ENCODE data around the gene CSMD2.

The CSMD2 gene

GRCh38 chr1:33819290-33819912, 345.6 kb downstream of the CSMD2 start:
- Histone ChIP-seq H3K4me3 (ENCODE audit: low read depth, low read length) (no peak overlapping the region), H3K27ac (ENCODE audit: low read depth, low read length) (no peak overlapping the region), H3K9ac (ENCODE audit: low read depth, low read length) (no peak overlapping the region), H3K4me1 (ENCODE audit: control insufficient read depth, insufficient read depth, low read length) (no peaks in the 10 kb centered on the region), H3K9me3 (ENCODE audit: control insufficient read depth, insufficient read depth, low read length) (no peaks in the 10 kb centered on the region), H3K36me3 (ENCODE audit: control insufficient read depth, insufficient read depth, low read length) (peaks cover 5% of the 10 kb centered on the region; the same call in 1 of the 2 replicates), H3K27me3 (ENCODE audit: control insufficient read depth, insufficient read depth, low read length) (no peaks in the 10 kb centered on the region)

DNA sequence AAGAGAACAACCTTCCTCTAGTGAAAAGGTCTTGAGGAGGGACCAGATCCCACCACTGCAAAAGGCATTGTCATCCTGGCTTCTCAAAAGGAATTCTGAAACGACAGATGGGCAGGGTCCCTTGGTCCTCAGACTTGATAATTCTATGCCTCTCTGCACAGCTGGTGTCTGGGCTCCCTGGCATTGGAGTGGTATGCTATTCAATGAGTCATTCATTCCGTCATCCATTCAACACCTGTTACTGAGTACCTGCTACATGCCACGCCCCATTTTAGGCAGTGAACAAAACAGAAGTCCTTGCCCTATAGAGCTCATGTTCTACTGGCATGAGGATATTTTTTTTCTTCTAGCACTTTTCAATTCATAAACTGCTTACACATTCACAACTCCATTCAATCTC, 347.0 kb downstream of the CSMD2 start:
- H3K36me3 ChIP-seq (ENCODE audit: control insufficient read depth, insufficient read depth, low read length) = peaks cover 5% of the 10 kb centered on the region; the same call in 1 of the 2 replicates
- no peak overlapping the region for H3K4me3 ChIP-seq (ENCODE audit: low read depth, low read length)
- no peaks in the 10 kb centered on the region for H3K9me3 ChIP-seq (ENCODE audit: control insufficient read depth, insufficient read depth, low read length)
- no peaks in the 10 kb centered on the region for H3K27me3 ChIP-seq (ENCODE audit: control insufficient read depth, insufficient read depth, low read length)
- no peaks in the 10 kb centered on the region for H3K4me1 ChIP-seq (ENCODE audit: control insufficient read depth, insufficient read depth, low read length)
- H3K27ac ChIP-seq (ENCODE audit: low read depth, low read length) = no peak overlapping the region
- no peak overlapping the region for H3K9ac ChIP-seq (ENCODE audit: low read depth, low read length)

DNA sequence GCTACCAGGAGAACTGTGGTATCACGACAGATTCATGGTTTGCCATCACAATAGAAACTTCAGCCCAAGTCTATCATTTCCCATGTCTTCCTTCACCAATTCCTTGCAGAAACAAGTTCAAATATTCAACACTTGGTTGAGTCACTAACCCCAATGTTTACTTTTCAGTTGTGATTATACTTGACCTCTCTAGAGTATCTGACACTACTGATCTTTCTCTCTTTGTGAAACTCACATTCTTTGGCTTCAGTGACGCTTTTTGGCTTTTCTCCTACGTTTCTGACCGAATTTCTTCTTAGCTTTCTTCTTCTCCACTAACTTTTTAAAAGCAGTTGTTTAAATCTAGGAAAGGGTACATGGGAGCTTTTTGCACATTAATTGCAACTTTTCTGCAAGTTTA, 350.0 kb downstream of the CSMD2 start:
- no peaks in the 10 kb centered on the region for H3K9me3 ChIP-seq (ENCODE audit: control insufficient read depth, insufficient read depth, low read length)
- peaks cover 7% of the 10 kb centered on the region; the same call in 1 of the 2 replicates for H3K36me3 ChIP-seq (ENCODE audit: control insufficient read depth, insufficient read depth, low read length)
- H3K4me3 ChIP-seq (ENCODE audit: low read depth, low read length) = no peak overlapping the region
- H3K27ac ChIP-seq (ENCODE audit: low read depth, low read length) = no peak overlapping the region
- no peak overlapping the region for H3K9ac ChIP-seq (ENCODE audit: low read depth, low read length)
- no peaks in the 10 kb centered on the region for H3K4me1 ChIP-seq (ENCODE audit: control insufficient read depth, insufficient read depth, low read length)
- H3K27me3 ChIP-seq (ENCODE audit: control insufficient read depth, insufficient read depth, low read length) = no peaks in the 10 kb centered on the region

- H3K36me3 ChIP-seq (ENCODE audit: control insufficient read depth, insufficient read depth, low read length) = peaks cover 7% of the 10 kb centered on the region; the same call in 1 of the 2 replicates
- H3K9me3 ChIP-seq (ENCODE audit: control insufficient read depth, insufficient read depth, low read length) = 0 out of 2 replicates have a peak, but pooled peaks cover 2% of the 10 kb centered on the region
- H3K27ac ChIP-seq (ENCODE audit: low read depth, low read length) = no peak overlapping the region
- no peaks in the 10 kb centered on the region for H3K4me1 ChIP-seq (ENCODE audit: control insufficient read depth, insufficient read depth, low read length)
- H3K9ac ChIP-seq (ENCODE audit: low read depth, low read length) = no peak overlapping the region
- H3K4me3 ChIP-seq (ENCODE audit: low read depth, low read length) = no peak overlapping the region
- no peaks in the 10 kb centered on the region for H3K27me3 ChIP-seq (ENCODE audit: control insufficient read depth, insufficient read depth, low read length)
Measured at GRCh38 chr1:33814166-33814565, 350.9 kb downstream of the CSMD2 start.

GRCh38 chr1:33810571-33810970, 354.5 kb downstream of the CSMD2 start:
- Histone ChIP-seq H3K27me3 (ENCODE audit: control insufficient read depth, insufficient read depth, low read length) (no peaks in the 10 kb centered on the region), H3K4me1 (ENCODE audit: control insufficient read depth, insufficient read depth, low read length) (no peaks in the 10 kb centered on the region), H3K27ac (ENCODE audit: low read depth, low read length) (no peak overlapping the region), H3K36me3 (ENCODE audit: control insufficient read depth, insufficient read depth, low read length) (peaks cover 3% of the 10 kb centered on the region; the same call in 1 of the 2 replicates), H3K4me3 (ENCODE audit: low read depth, low read length) (no peak overlapping the region), H3K9ac (ENCODE audit: low read depth, low read length) (no peak overlapping the region), H3K9me3 (ENCODE audit: control insufficient read depth, insufficient read depth, low read length) (0 out of 2 replicates have a peak, but pooled peaks cover 4% of the 10 kb centered on the region)

DNA sequence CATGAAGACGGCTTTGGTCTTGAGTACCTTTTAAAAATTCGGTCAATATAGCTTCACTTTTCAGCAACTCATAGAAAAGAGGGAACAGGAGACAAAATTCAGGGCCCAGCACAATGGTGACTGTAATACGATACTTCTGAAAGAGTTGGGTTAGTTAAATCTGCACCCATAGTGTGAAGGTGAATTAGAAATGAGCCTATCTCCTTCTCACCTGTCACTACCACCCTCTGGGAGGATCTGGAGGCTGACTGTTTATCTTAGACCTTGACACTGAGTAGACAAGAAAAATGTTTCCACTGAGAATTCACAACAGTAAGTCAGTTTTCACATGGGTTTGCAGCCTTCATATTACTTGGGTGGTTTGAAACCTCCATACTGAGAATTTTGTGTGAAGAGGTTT, 359.0 kb downstream of the CSMD2 start:
- H3K9ac ChIP-seq (ENCODE audit: low read depth, low read length) = no peak overlapping the region
- H3K27me3 ChIP-seq (ENCODE audit: control insufficient read depth, insufficient read depth, low read length) = no peaks in the 10 kb centered on the region
- H3K4me3 ChIP-seq (ENCODE audit: low read depth, low read length) = no peak overlapping the region
- H3K36me3 ChIP-seq (ENCODE audit: control insufficient read depth, insufficient read depth, low read length) = no peaks in the 10 kb centered on the region
- no peaks in the 10 kb centered on the region for H3K4me1 ChIP-seq (ENCODE audit: control insufficient read depth, insufficient read depth, low read length)
- no peak overlapping the region for H3K27ac ChIP-seq (ENCODE audit: low read depth, low read length)
- H3K9me3 ChIP-seq (ENCODE audit: control insufficient read depth, insufficient read depth, low read length) = 0 out of 2 replicates have a peak, but pooled peaks cover 4% of the 10 kb centered on the region

GRCh38 chr1:33802268-33802667, 362.8 kb downstream of the CSMD2 start:
- Histone ChIP-seq H3K36me3 (ENCODE audit: control insufficient read depth, insufficient read depth, low read length) (no peaks in the 10 kb centered on the region), H3K4me1 (ENCODE audit: control insufficient read depth, insufficient read depth, low read length) (no peaks in the 10 kb centered on the region), H3K27me3 (ENCODE audit: control insufficient read depth, insufficient read depth, low read length) (no peaks in the 10 kb centered on the region), H3K9ac (ENCODE audit: low read depth, low read length) (no peak overlapping the region), H3K9me3 (ENCODE audit: control insufficient read depth, insufficient read depth, low read length) (peaks cover 3% of the 10 kb centered on the region), H3K27ac (ENCODE audit: low read depth, low read length) (no peak overlapping the region), H3K4me3 (ENCODE audit: low read depth, low read length) (no peak overlapping the region)

DNA sequence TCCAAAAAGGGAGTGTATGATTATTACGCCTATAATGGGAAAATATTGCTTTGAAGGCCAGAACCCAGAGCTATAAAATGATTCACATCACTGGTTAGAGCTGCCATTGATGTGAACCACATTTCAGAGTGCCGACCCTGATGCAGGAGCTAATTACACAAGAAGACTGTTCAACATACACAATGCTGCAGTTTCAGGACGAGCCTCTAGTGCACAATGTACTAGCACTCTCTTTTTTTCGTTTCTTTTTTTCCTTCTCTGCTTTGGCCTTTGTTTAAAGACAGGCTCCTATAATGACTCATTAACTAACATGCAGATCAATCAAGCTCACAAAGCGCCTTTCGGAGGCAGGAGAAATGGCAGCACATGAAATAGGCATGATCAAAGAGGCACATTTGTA, 367.2 kb downstream of the CSMD2 start:
- Histone ChIP-seq H3K9ac (ENCODE audit: low read depth, low read length) (no peak overlapping the region), H3K27ac (ENCODE audit: low read depth, low read length) (no peak overlapping the region)

GRCh38 chr1:33792651-33793050, 372.4 kb downstream of the CSMD2 start:
- peaks cover 17% of the 10 kb centered on the region; the same call in 1 of the 2 replicates for H3K36me3 ChIP-seq (ENCODE audit: control insufficient read depth, insufficient read depth, low read length)
- no peaks in the 10 kb centered on the region for H3K27me3 ChIP-seq (ENCODE audit: control insufficient read depth, insufficient read depth, low read length)
- H3K4me3 ChIP-seq (ENCODE audit: low read depth, low read length) = no peak overlapping the region
- no peaks in the 10 kb centered on the region for H3K4me1 ChIP-seq (ENCODE audit: control insufficient read depth, insufficient read depth, low read length)
- peaks cover 7% of the 10 kb centered on the region for H3K9me3 ChIP-seq (ENCODE audit: control insufficient read depth, insufficient read depth, low read length)
- no peak overlapping the region for H3K9ac ChIP-seq (ENCODE audit: low read depth, low read length)
- H3K27ac ChIP-seq (ENCODE audit: low read depth, low read length) = no peak overlapping the region

More for the DNA sequence above, 367.2 kb downstream of the CSMD2 start:
- H3K4me3 ChIP-seq (ENCODE audit: low read depth, low read length) = no peak overlapping the region
- no peaks in the 10 kb centered on the region for H3K27me3 ChIP-seq (ENCODE audit: control insufficient read depth, insufficient read depth, low read length)
- no peaks in the 10 kb centered on the region for H3K4me1 ChIP-seq (ENCODE audit: control insufficient read depth, insufficient read depth, low read length)
- peaks cover 6% of the 10 kb centered on the region; the same call in 1 of the 2 replicates for H3K36me3 ChIP-seq (ENCODE audit: control insufficient read depth, insufficient read depth, low read length)
- H3K9me3 ChIP-seq (ENCODE audit: control insufficient read depth, insufficient read depth, low read length) = peaks cover 7% of the 10 kb centered on the region

- H3K9ac ChIP-seq (ENCODE audit: low read depth, low read length) = no peak overlapping the region
- H3K4me3 ChIP-seq (ENCODE audit: low read depth, low read length) = no peak overlapping the region
- no peaks in the 10 kb centered on the region for H3K4me1 ChIP-seq (ENCODE audit: control insufficient read depth, insufficient read depth, low read length)
- H3K36me3 ChIP-seq (ENCODE audit: control insufficient read depth, insufficient read depth, low read length) = peaks cover 21% of the 10 kb centered on the region; the same call in 1 of the 2 replicates
- H3K27ac ChIP-seq (ENCODE audit: low read depth, low read length) = no peak overlapping the region
- H3K27me3 ChIP-seq (ENCODE audit: control insufficient read depth, insufficient read depth, low read length) = no peaks in the 10 kb centered on the region
- peaks cover 4% of the 10 kb centered on the region for H3K9me3 ChIP-seq (ENCODE audit: control insufficient read depth, insufficient read depth, low read length)
Measured at GRCh38 chr1:33792216-33792615, 372.8 kb downstream of the CSMD2 start.

GRCh38 chr1:33791251-33791650, 373.8 kb downstream of the CSMD2 start:
- Histone ChIP-seq H3K9ac (ENCODE audit: low read depth, low read length) (no peak overlapping the region), H3K27me3 (ENCODE audit: control insufficient read depth, insufficient read depth, low read length) (no peaks in the 10 kb centered on the region), H3K4me1 (ENCODE audit: control insufficient read depth, insufficient read depth, low read length) (no peaks in the 10 kb centered on the region), H3K9me3 (ENCODE audit: control insufficient read depth, insufficient read depth, low read length) (no peaks in the 10 kb centered on the region), H3K4me3 (ENCODE audit: low read depth, low read length) (no peak overlapping the region), H3K27ac (ENCODE audit: low read depth, low read length) (no peak overlapping the region), H3K36me3 (ENCODE audit: control insufficient read depth, insufficient read depth, low read length) (peaks cover 29% of the 10 kb centered on the region; the same call in 1 of the 2 replicates)

All from HUES48 (cell line).